GM21717 (cell line): Measurements from ENCODE around the gene NFATC1.

Experiments used
- ATAC-seq: cut with Tn5 transposase; IDR thresholded peaks from one replicate; pipeline ENCODE4 v1.9.1; 2021; ENCODE audit warnings: mild to moderate bottlenecking, moderate library complexity; ENCODE audit not compliant: unreplicated experiment

NFATC1 gene

DNA sequence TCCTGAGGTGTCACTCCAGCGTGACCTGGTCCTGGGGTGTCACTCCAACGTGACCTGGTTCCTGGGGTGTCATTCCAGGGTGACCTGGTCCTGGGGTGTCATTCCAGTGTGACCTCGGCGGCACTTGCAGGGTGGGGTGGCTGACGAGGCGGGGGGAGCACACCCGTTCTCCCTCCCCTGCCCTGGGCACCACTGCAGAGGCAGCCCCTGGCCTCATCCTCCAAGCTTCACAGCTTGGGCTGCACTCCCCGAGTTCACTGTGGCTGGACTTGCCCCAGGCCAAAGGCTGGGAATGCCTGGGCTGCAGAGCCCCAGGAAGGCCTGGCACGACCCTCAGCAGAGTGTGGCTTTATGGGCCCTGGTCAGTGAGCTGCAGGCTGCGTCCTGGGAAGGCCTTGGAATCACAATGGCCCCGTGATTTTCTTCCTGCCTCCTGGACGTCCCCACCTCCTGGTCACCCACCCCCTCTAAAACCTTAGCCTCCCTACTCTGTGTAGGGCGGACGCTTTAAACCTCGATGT lies 88.3 kb downstream of the NFATC1 start:
- ATAC-seq: no peak

- ATAC-seq: no peak
These were observed 89.2 kb downstream of the NFATC1 start for GRCh38 chr18:79484661-79485621.

DNA sequence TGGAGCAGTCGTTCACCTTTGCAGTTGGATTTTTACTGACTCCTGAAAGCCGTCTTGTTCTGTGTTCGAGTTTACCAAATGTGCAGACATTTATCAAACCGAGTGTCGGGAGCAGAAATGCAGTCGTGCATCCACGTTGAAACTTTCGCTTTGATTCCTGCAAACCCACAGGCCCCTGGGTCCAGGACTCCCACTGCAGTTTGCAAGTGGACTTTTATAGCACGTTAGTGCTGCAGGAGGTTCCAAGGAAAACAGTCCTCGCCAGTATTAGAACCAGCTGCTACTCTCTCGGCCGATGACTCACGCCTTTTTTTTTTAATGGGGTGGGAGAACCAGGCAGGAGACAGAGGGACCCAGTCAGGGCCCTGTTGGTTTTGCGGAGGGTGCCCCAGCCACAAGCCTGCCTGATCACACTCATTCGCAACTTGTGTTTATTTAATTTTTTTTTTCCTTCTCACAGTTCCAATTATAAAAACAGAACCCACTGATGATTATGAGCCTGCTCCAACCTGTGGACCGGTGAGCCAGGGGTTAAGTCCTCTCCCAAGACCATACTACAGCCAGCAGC lies 90.1 kb downstream of the NFATC1 start:
- no peak for ATAC-seq

- no peak for ATAC-seq
These were observed 90.8 kb downstream of the NFATC1 start for GRCh38 chr18:79486356-79487182.

GRCh38 chr18:79487183-79487800 lies 91.6 kb downstream of the NFATC1 start:
- no peak for ATAC-seq

GRCh38 chr18:79487801-79488201 lies 92.1 kb downstream of the NFATC1 start:
- no peak for ATAC-seq

DNA sequence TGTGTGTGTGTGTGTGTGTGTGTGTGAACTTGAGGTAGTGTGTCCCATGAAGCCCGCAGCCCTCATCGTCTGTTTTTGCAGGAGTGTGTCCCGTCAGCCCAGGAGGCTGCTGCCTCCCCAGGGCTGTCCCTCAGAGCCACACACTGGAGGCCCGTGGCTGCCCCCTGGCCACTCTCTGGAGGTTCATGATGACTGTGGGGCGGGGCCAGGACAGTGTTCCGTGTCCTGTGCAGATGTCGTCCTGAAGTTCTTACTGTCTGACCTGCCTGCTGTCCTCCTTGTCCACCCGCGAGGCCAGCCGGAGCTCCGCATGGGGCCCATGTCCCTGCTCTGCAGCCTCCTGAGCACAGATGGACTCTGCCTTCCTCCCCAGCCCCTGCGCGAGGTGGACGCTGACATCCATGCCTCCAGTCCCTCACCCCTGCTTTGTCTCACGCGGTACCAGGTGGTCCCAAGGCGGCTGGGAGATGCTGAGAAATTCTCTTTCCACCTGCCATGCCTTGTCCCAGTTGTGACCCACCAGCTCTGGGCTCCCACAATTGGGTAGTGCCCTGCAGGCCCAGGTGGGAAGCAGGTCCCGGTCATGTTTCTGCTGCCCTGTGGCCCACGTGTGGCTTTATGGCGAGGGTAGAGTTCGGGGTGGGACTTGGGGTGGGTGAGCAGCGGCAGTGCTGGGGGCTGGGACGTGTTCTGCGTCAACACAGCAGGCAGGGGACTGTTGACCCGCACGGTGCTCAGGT lies 92.8 kb downstream of the NFATC1 start:
- no peak for ATAC-seq

- no peak for ATAC-seq
These were observed 93.5 kb downstream of the NFATC1 start for GRCh38 chr18:79489051-79489898.

GRCh38 chr18:79489899-79490625 lies 94.3 kb downstream of the NFATC1 start:
- no peak for ATAC-seq

DNA sequence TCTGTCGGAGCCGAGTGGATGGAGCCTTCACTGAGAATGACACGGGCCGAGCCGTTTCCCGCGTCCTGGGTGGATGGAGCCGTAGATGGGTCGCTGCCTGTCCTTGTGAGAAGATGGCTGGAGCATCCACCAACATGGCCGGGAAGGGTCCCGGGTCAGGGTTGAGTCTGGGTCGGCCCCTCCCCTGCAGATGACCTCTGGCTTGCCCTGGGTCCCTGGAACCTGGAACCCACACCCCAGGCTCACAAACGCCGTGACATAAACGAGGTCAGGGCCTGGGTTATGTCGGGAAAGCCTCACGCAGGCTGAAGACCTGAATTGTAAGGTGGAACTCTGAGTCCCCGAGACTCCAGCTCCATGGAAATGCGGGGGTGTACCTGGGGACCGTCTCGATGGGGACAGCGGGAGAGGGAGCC lies 94.9 kb downstream of the NFATC1 start:
- ATAC-seq: no peak

DNA sequence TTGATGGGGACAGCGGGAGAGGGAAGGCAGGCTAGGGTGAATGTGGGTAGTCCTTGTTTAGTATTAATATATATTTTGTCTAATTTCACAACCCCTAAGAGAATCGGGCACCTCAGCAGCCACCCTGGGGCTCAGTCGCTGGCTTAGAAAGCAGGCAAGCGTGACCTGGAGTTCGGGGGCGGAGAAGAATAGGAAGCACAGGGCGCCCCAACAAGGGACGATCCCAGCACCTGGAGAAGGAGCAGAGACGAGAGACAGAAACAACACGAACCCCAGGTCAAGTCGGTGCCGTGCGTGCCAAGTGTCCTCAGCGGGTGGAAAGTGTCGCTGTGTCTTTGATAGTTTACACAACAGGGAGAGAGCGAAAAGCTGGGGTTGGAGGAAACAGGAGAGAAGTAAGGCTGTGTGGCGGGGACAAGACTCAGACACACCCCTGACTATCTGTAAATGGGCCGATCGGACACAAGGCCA lies 95.4 kb downstream of the NFATC1 start:
- ATAC-seq: no peak

DNA sequence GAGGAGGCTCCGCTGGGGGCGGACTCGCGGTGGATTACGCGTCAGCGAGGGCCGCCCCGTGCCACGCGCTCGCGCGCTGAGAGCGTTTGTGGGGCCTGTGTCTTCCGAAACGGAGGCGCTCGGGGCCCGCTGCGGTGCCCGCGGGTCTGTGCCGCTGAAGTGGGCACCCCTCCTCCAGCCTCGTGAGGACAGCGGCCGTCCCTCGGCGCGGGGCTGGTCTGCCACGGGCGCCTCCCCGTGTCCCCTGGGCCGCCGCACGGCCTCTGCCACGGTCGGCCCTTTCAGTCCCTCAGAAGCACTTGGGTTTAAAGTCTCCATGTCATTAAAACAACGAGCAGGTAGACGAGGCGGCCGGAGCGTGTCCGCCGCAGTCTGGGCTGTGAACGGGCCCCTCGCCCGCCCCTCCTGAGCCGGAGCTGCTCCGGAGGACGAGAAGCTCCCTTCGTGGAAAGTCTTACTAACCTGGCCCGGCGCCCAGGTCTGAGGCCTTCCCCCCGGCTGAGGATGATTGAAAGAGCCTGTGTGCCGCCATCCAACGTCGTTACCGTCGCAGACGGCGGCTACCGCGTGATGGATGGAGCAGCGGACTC lies 97.6 kb downstream of the NFATC1 start:
- ATAC-seq: no peak

DNA sequence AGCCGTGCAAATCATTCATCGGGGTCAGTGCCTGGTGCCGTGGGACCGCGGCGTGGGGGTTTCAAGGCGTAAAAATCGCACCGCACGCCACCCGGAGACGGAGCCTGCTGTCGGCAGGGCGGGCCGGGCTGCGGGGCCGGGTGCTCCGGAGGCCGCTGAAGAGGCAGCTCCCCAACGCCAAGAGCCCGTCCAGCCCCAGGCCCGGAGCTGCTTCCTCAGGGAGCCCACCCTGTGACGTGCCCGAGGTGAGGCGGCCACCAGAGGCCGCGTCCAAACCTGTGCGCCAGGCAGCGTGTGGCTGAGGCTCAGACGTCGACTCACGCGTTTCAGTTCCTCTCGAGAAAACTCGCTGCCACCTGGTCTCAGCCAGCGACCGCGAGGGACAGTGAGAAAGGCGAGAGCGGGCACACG lies 98.1 kb downstream of the NFATC1 start:
- ATAC-seq: no peak

DNA sequence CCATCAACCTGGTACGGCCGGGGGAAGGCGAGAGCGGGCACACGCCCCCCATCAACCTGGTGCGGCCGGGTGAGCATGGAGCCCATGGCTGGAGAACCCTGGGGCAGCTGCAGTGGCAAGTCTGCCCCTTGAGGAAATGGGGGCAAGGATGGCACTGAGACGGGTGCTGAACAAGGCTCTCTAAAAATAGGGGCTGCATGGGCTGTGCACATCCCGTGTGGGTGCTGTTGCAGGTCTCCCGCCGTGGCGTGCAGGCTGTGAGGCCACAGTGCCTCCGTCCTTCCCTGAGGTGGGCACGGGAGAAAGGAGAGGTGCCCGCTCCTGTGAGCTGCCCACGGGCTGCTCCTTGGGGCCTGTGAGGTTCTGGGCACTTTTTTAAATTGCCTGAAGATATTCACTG lies 99.2 kb downstream of the NFATC1 start:
- no peak for ATAC-seq

GRCh38 chr18:79495591-79496071 lies 99.9 kb downstream of the NFATC1 start:
- no peak for ATAC-seq

GRCh38 chr18:79496237-79496977 lies 100.7 kb downstream of the NFATC1 start:
- no peak for ATAC-seq

DNA sequence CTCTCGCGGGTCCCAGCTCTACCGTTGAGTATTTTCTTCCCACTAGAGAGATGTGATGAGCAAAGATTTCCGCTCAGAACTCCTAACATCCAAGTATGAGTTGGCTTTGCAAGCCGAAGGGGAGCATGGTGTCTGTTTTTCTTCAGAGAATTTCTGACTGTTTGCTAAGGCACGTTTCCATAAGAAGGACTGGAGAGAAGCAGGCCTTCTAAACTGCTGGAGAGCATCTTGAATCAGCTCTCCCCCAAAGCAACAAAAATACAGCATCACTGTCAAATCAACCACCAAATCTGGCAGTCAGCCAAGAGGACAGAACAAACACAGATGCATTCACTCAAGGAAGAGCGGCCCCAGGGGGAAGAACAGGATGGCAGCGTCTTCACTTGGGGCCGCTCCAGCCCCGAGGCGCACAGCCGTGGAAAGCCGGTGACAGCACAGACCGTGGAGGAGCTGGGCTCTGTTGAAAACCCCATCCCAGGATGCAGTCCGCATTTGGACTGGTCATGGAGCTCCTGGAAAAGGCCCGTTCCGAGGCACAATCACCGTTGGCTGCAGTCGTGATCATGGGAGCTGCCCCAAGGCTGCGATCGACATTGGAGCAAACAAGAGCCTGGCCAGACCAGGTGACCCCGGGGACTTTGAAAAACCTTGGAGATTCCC lies 101.4 kb downstream of the NFATC1 start:
- ATAC-seq: no peak
